ENCODE measurements around the gene ISG15.

ISG15 gene

DNA sequence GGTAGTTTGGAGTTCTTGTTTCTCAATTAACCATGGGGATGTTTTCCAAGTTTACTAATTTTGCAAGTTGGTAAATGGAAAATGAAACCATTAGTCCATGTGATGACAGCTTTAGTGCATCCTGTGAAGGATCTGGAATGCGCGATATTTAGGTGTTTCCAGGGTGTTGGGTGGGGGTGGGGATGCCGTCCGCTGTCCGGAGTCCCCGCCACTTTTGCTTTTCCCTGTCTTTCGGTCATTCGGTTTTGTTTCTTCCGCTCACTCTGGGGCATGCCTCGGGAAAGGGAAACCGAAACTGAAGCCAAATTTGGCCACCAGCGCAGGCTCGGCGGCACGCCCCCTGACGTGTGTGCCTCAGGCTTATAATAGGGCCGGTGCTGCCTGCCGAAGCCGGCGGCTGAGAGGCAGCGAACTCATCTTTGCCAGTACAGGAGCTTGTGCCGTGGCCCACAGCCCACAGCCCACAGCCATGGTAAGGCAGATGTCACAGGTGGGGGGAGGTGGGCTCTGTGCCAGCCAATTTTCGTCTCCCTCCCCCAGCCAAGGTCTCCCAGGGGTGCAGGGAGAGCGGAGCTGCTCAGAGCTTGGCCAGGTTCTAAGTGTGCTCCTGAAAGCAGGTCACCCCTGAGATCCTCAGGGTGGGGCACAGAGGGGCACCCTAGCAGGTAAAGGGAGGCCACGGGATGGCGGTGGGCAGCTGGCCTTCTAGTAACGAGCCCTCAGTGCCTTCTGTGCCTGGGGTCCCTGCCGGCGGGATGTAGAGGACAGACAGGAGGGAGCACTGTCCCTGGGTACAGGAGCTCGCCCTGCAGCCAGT lies at the start of gene ISG15:
Gene ISG15, plus strand, starts transcription at position 393 of the 817 bp plus-strand sequence. Its CDS starts 77 bp downstream, at position 470.
- no peak for DNase-seq

- no peak for DNase-seq
Measured at GRCh38 chr1:963746-964525, 49.4 kb upstream of the ISG15 start.

- DNase-seq, result no peak
Measured at GRCh38 chr1:964691-965525, 48.4 kb upstream of the ISG15 start.

DNA sequence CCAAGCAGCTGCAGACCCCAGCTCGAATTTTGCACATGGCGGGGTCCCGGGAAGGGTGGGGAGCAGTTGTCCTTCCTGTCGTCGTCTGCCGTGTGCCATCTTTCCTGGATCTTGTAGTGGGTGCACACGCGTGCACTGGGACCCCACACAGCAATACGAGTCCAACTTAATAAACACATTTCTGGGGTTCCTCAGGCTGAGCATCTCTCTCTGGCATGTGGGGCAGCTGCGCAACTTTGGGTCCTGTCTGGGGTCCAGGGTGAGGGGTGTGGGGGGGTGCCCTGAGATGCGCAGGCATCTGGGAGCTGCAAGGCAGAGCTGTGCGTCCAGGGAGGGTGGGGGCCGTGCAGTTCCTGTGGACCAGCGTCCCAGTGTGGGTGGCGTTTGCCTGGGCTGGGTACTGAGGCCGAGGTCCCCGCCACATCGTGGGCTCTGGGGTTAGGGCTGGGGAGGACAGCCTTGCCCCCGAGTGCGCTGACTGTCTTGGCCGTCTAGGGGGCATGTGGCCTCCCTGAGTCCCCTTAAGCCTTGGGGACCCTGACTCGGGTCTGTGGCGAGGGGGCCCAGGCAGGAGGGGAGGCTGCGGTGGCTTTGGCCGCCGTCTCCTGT lies 47.7 kb upstream of the ISG15 start:
- no peak for DNase-seq

- no peak for DNase-seq
Measured at GRCh38 chr1:966135-966703, 47.1 kb upstream of the ISG15 start, which contains the start of gene PLEKHN1. Gene PLEKHN1 (plus strand): TSS chr1:966482. CDS start chr1:966532, 50 bp downstream.

DNA sequence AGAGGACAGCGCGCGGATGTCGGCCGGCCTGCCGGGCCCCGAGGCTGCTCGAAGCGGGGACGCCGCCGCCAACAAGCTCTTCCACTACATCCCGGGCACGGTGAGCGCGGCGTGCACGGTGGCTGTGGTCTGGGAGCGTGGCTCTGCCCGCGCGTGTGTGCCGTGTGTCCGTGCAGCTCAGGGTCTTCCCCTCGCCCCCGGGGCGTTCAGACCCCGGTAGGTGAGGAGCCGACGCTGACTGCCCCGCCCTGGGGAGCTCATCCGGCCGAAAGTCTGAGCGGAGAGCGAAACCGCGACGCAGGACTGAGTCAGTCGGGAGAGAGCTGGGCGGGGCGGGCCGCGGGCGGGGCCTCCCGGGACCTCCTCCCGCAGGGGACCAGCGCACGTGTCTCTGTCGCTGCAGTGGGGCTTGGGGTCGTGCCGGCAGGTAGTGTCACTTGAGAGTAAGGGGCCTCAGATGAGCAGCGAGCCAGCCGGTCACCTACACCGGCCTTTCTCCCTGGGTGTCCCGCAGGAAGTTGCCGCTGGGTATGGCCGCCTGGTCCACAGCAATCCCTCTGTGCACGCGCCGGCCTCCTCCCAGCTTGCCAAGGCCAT lies 46.5 kb upstream of the ISG15 start:
- DNase-seq, result no peak

DNA sequence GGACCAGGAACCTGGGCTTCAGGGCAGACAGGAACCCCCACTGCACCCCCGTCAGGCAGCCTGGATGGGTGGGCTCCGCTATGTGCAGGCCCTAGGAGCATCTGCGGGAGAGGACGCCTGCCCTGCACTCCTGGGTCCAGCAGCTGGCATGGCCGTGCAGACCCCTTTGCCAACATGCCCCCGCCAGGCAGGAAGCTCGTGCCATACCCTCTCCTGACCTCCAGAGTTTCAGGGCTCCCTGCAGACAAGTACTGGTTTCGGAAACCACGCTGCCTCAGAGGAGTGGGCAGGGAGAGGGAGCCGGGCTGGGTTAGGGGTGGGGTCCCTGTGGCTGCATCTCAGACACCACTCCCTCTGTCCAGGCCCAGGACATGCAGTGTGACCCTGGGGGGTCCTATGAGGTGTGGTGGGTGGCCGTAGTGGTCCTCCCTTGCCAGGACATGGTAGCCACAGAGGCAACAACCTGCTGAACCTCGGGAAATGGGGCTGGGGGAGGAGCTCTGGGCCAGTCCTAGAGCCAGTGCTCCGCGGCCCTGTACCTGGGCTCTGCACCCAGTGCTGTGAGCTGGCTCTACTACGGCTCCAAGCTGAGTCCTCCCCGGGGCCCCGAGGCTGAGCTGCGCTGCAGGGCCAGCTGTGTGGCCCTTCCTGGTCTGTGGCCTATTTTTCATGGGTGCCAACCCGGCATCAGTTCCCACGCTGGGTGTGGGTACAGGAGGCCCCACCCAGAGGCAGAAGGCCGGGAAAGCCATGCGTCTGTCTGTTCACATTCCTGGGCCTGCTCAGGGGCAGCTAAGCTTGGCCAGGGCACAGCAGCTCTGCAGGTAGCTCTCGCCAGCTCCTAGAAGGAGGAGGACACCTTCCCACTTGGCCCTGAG lies 45.6 kb upstream of the ISG15 start:
- no peak for DNase-seq

- no peak for DNase-seq
Measured at GRCh38 chr1:969260-969855, 43.9 kb upstream of the ISG15 start.

DNA sequence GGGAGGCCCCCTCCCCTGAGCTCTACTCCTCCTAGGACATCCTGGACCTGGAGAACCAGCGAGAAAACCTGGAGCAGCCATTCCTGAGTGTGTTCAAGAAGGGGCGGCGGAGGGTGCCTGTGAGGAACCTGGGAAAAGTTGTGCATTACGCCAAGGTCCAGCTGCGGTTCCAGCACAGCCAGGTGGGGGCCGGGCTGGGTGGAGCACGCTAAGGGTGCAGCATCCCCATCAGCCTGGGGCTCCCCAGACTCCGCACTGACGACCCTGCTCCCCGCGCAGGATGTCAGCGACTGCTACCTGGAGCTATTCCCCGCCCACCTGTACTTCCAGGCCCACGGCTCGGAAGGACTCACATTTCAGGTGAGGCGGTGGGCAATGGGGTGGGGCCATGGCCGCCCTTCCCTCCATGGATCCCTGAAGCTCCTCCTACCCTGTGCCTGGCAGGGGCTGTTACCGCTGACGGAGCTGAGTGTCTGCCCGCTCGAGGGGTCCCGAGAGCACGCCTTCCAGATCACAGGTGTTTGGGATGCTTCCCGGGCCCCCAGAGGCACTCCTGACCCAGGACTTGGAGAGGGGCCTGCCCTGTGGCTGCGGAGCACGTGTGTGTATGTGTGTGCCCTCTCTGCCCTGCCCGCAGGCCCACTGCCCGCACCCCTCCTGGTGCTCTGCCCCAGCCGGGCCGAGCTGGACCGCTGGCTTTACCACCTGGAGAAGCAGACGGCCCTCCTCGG lies 42.9 kb upstream of the ISG15 start:
- no peak for DNase-seq

DNA sequence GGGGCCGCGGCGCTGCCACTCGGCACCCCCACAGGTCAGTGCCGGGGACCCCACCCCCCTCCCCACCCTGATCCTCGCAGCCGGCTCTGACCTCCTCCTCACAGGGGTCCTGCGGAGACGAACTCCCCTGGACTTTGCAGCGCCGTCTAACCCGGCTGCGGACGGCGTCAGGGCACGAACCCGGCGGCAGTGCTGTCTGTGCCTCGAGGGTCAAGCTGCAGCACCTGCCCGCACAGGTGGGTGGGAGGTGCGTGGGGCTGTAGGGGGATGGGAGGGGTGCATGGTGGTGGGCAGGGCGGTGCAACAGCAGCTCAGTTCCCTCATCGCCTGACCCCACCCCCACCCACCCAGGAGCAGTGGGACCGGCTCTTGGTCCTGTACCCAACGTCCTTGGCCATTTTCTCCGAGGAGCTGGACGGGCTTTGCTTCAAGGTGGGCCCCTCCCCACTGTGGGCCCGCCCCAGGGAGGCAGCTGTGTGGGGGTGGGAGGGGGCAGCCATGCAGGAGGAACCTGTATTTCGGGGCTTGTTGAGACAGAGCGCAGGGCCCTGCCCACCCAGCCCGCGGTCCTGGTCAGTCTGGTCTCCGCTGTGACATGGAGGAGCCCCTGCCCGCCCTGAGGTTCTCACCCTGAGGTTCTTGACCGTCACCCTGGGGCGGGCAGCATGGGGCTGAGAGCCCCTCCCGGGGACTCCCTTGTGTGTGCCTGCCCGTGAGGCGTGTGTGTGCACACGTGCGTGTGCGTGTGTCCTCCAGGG lies 42.1 kb upstream of the ISG15 start:
- DNase-seq, result no peak

GRCh38 chr1:971751-972506 lies 41.4 kb upstream of the ISG15 start:
- no peak for DNase-seq

DNA sequence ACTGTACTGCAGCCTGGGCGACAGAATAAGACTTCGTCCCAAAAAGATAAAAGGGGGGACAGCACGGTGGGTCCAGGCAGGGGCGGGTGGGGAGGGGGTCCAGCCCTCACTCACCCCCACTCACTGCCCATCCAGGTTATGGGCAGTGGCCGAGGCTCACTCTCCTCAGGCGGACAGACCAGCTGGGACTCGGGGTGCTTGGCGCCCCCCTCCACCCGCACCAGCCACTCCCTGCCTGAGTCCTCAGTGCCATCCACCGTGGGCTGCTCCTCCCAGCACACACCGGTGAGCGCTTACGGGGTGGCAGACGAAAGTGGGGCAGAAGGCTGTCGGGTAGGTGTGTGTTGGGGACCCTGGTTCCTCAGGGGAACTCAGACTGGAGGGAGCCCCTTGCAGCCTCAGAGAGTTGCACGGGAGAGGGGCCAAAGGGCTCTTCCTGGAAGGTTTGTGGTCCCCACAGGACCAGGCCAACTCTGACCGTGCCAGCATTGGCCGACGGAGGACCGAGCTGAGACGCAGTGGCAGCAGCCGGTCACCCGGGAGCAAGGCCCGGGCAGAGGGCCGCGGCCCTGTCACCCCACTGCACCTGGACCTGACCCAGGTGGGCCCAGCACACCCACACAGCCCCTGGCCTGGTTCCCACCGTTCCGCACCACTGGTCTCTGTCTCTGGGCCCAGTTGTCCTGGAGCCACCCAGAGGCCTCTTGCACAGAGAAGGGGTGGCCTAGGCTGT lies 40.4 kb upstream of the ISG15 start:
- DNase-seq, result no peak

GRCh38 chr1:973459-974292 lies 39.6 kb upstream of the ISG15 start:
- no peak for DNase-seq

DNA sequence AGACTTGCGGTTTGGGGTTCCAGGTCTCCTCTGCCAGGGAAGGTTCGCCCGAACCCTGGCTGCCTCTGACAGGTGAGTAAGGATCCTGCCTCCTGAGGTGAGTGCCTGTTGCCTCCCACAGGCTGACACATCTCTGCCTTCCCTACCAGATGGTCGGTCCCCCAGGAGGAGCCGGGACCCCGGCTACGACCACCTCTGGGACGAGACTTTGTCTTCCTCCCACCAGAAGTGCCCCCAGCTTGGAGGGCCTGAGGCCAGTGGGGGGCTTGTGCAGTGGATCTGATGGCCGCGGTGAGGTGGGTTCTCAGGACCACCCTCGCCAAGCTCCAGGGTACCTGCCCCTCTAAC lies 39.0 kb upstream of the ISG15 start:
- no peak for DNase-seq

- no peak for DNase-seq
Measured at GRCh38 chr1:974687-975328, 38.5 kb upstream of the ISG15 start.

DNA sequence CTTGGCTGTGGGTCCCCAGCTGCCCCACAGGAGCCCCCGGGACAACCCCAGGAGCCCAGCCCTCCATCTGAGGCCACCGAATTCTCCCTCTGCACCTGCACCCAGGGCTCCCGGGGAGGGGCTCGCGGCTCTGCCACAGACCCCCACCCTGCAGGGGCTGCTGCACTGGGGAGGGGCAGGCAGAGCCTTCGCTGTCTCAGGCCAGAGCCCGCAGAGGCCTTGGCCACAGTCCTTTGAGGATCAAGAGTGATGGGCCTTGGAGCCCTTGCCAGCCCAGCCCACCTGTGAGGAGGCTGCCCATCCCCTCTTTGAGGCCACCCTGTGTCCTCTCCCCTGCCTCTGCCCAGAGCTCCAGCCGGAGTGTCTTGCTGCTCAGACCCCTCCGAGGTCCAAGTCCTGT lies 37.9 kb upstream of the ISG15 start:
- DNase-seq, result no peak

All from NCI-H2081 treated with DMSO at 0.1 percent for 48 hours (cell line).